HG03064 (cell line): ENCODE data around the gene TEX19.
"Not testable (repeated sequence)": the region's sequence is repeated elsewhere in the genome, so short reads cannot be mapped to it uniquely, and the experiment has no call there.

Experiments
- ATAC-seq: cut with Tn5 transposase; IDR thresholded peaks from one replicate; pipeline ENCODE4 v1.9.1; 2021; ENCODE audit warnings: low read depth; ENCODE audit not compliant: unreplicated experiment

TEX19 gene

GRCh38 chr17:82333279-82334171, 25.5 kb upstream of the TEX19 start, which contains the start of gene SECTM1:
Gene SECTM1 (minus strand): TSS chr17:82333766. CDS start chr17:82327240, 6,526 bp downstream.
- ATAC-seq = no peak

- no peak for ATAC-seq
Measured at GRCh38 chr17:82334204-82334621, 24.8 kb upstream of the TEX19 start.

- ATAC-seq = no peak
Measured at GRCh38 chr17:82334622-82335394, 24.2 kb upstream of the TEX19 start.

GRCh38 chr17:82338858-82339633, 20.0 kb upstream of the TEX19 start:
- ATAC-seq = no peak

- no peak for ATAC-seq
Measured at GRCh38 chr17:82339634-82340580, 19.1 kb upstream of the TEX19 start.

- ATAC-seq = no peak
Measured at GRCh38 chr17:82342361-82343079, 16.5 kb upstream of the TEX19 start.

- ATAC-seq = no peak
Measured at GRCh38 chr17:82343560-82343959, 15.5 kb upstream of the TEX19 start.

- no peak for ATAC-seq
Measured at GRCh38 chr17:82344175-82344907, 14.7 kb upstream of the TEX19 start.

GRCh38 chr17:82345151-82345976, 13.7 kb upstream of the TEX19 start:
- ATAC-seq = no peak

GRCh38 chr17:82346342-82347300, 12.4 kb upstream of the TEX19 start:
- no peak for ATAC-seq

GRCh38 chr17:82347994-82348393, 11.1 kb upstream of the TEX19 start:
- not testable (repeated sequence) for ATAC-seq

GRCh38 chr17:82348434-82348833, 10.6 kb upstream of the TEX19 start:
- no peak for ATAC-seq

GRCh38 chr17:82348866-82349265, 10.2 kb upstream of the TEX19 start:
- ATAC-seq = no peak

GRCh38 chr17:82349287-82349701, 9.8 kb upstream of the TEX19 start:
- no peak for ATAC-seq

- no peak for ATAC-seq
Measured at GRCh38 chr17:82350182-82351030, 8.6 kb upstream of the TEX19 start.
